Naive thymus-derived CD4-positive, alpha-beta T cell (primary cell): Measurements from ENCODE around the gene DAB2IP. TPM values are rescaled to one million over a fixed set of nuclear protein-coding genes. Genes with fewer than 3 reads are reported as not detected.

Experiments
- ATAC-seq: fragments of 150-1000 bp; cut with Tn5 transposase; 2 replicates; pipeline ENCODE4 v1.10.0; 2021; ENCODE audit warnings: mild to moderate bottlenecking, moderate library complexity
- CTCF ChIA-PET: fragments of 350-600 bp; sonication (Branson Sonifier 250); formaldehyde crosslinking; loops from one replicate; lab custom pipeline; 2021; ENCODE audit warnings: antibody characterized with exemption; lab: Charles Lee
- POLR2A ChIA-PET: fragments of 350-600 bp; sonication (Branson Sonifier 250); formaldehyde crosslinking; loops from one replicate; lab custom pipeline; 2021; ENCODE audit warnings: antibody characterized with exemption, inconsistent platforms; lab: Charles Lee
- DNase-seq, 9 donors: peaks; one replicate each; pipeline versions ENCODE4 v3.0.0 to v3.0.0-alpha.2; 2020 to 2022; ENCODE audit warnings: mixed read lengths in 1 of 9
- H3K27ac ChIP-seq: one replicate; pipeline ENCODE4 v1.7.0; 2013; ENCODE audit warnings: mild to moderate bottlenecking, low read depth, low read length, moderate library complexity
- H3K27me3 ChIP-seq, 2 donors: one replicate each; pipeline ENCODE4 v1.7.0; 2013; ENCODE audit warnings: low read length in 2 of 2, mild to moderate bottlenecking in 2 of 2, moderate library complexity in 2 of 2; ENCODE audit not compliant: control insufficient read depth in 2 of 2, insufficient read depth in 2 of 2
- H3K36me3 ChIP-seq, 3 experiments: 1 replicate in 2 of 3; 2 replicates in 1 of 3; pipeline ENCODE4 v1.7.0; 2013; ENCODE audit warnings: low read length in 3 of 3, mild to moderate bottlenecking in 3 of 3, moderate library complexity in 1 of 3; ENCODE audit not compliant: insufficient read depth in 3 of 3, control insufficient read depth in 2 of 3
- H3K4me1 ChIP-seq, 2 donors: one replicate each; pipeline ENCODE4 v1.7.0; 2013; ENCODE audit warnings: low read length in 2 of 2, mild to moderate bottlenecking in 2 of 2, moderate library complexity in 1 of 2; ENCODE audit not compliant: control insufficient read depth in 2 of 2, insufficient read depth in 2 of 2
- H3K4me3 ChIP-seq: 2 replicates; pipeline ENCODE4 v1.7.0; 2013; ENCODE audit warnings: mild to moderate bottlenecking, low read length
- H3K9me3 ChIP-seq, 3 experiments: 1 replicate in 2 of 3; 2 replicates in 1 of 3; pipeline ENCODE4 v1.7.0; 2013; ENCODE audit warnings: low read length in 3 of 3; ENCODE audit not compliant: control insufficient read depth in 2 of 3
- H3K27ac Mint-ChIP-seq, 9 donors: one replicate each; pipeline ENCODE4 v1.8.0; 2020 to 2022; ENCODE audit warnings: mixed read lengths in 9 of 9, mild to moderate bottlenecking in 8 of 9, moderate library complexity in 5 of 9, inconsistent platforms in 2 of 9
- H3K27me3 Mint-ChIP-seq, 5 donors: one replicate each; pipeline ENCODE4 v1.8.0; 2021 to 2022; ENCODE audit warnings: mixed read lengths in 5 of 5, mild to moderate bottlenecking in 1 of 5
- H3K36me3 Mint-ChIP-seq, 5 donors: one replicate each; pipeline ENCODE4 v1.8.0; 2020 to 2022; ENCODE audit warnings: mixed read lengths in 5 of 5, mild to moderate bottlenecking in 3 of 5, inconsistent platforms in 1 of 5
- H3K4me1 Mint-ChIP-seq, 7 donors: one replicate each; pipeline ENCODE4 v1.8.0; 2020 to 2022; ENCODE audit warnings: mixed read lengths in 7 of 7, mild to moderate bottlenecking in 3 of 7, inconsistent platforms in 1 of 7
- H3K4me3 Mint-ChIP-seq, 10 donors: one replicate each; pipeline ENCODE4 v1.8.0; 2020 to 2022; ENCODE audit warnings: mild to moderate bottlenecking in 10 of 10, mixed read lengths in 10 of 10, moderate library complexity in 6 of 10, inconsistent platforms in 2 of 10
- H3K9me3 Mint-ChIP-seq, 11 donors: one replicate each; pipeline ENCODE4 v1.8.0; 2020 to 2022; ENCODE audit warnings: mixed read lengths in 11 of 11, mild to moderate bottlenecking in 4 of 11, inconsistent platforms in 1 of 11, moderate library complexity in 1 of 11
- intact Hi-C, 2 donors: fragments of 100-400 bp; cut with micrococcal nuclease; formaldehyde crosslinking; loops; one replicate each; pipeline ENCODE4 v1.15.1; 2023
- polyA plus RNA-seq, 2 donors: library from polyadenylated mRNA; unstranded; fragments of 300-500 nt; fragmentation: Illumina TruSeq; gene quantifications; one replicate each; pipeline ENCODE4 v1.2.3, GENCODE V29; 2021
- total RNA-seq, 6 experiments: library from RNA in 5 of 6; stranded (reverse) in 5 of 6; gene quantifications; 1 replicate in 5 of 6; 2 replicates in 1 of 6; pipeline ENCODE4 v1.2.3 and lab custom pipeline; 2021 to 2026

DAB2IP gene
- total and polyA plus RNA-seq, 7 experiments from 2014 or later = 0.15 TPM; not detected in 6

- Mint-ChIP-seq H3K9me3 (peaks cover 0 to 3% (median 0%) of the 10 kb centered on the region in 11 donors), H3K4me3 (no peak overlapping the region), H3K27me3 (peaks cover 15 to 71% (median 35%) of the 10 kb centered on the region in 5 donors), H3K4me1 (no peaks in the 10 kb centered on the region), H3K27ac (peak overlapping the region in 1 of 9 donors; percentile 58), H3K36me3 (no peaks in the 10 kb centered on the region)
- Histone ChIP-seq H3K27ac (no peak overlapping the region), H3K9me3 (no peaks in the 10 kb centered on the region), H3K36me3 (no peaks in the 10 kb centered on the region), H3K27me3 (no peaks in the 10 kb centered on the region), H3K4me3 (no peak overlapping the region), H3K4me1 (no peaks in the 10 kb centered on the region)
- ATAC-seq (no peak), DNase-seq (no peak)
- intact Hi-C loops = no loop called here
- POLR2A ChIA-PET = no interaction called here
- CTCF ChIA-PET = no interaction called here
These were observed 9.4 kb downstream of the DAB2IP start for GRCh38 chr9:121660876-121661275.

- Mint-ChIP-seq H3K9me3 (peaks cover 0 to 3% (median 0%) of the 10 kb centered on the region in 11 donors), H3K27ac (no peak overlapping the region), H3K36me3 (no peaks in the 10 kb centered on the region), H3K27me3 (peaks cover 15 to 70% (median 39%) of the 10 kb centered on the region in 5 donors), H3K4me1 (no peaks in the 10 kb centered on the region), H3K4me3 (no peak overlapping the region)
- no peak overlapping the region for H3K27ac ChIP-seq
- no peaks in the 10 kb centered on the region for H3K27me3 ChIP-seq
- POLR2A ChIA-PET = no interaction called here
- no peak overlapping the region for H3K4me3 ChIP-seq
- intact Hi-C loops = no loop called here
- no peaks in the 10 kb centered on the region for H3K36me3 ChIP-seq
- DNase-seq (no peak), ATAC-seq (no peak)
- H3K9me3 ChIP-seq = no peaks in the 10 kb centered on the region
- no peaks in the 10 kb centered on the region for H3K4me1 ChIP-seq
- CTCF ChIA-PET = no interaction called here
These were observed 9.9 kb downstream of the DAB2IP start for GRCh38 chr9:121661328-121661727.

- Mint-ChIP-seq H3K9me3 (peaks cover 0 to 3% (median 0%) of the 10 kb centered on the region in 11 donors), H3K27me3 (peaks cover 13 to 64% (median 32%) of the 10 kb centered on the region in 5 donors), H3K27ac (no peak overlapping the region), H3K4me1 (no peaks in the 10 kb centered on the region), H3K4me3 (no peak overlapping the region), H3K36me3 (no peaks in the 10 kb centered on the region)
- Histone ChIP-seq H3K27me3 (no peaks in the 10 kb centered on the region), H3K9me3 (no peaks in the 10 kb centered on the region), H3K4me3 (no peak overlapping the region), H3K36me3 (no peaks in the 10 kb centered on the region), H3K4me1 (no peaks in the 10 kb centered on the region), H3K27ac (no peak overlapping the region)
- intact Hi-C loops = no loop called here
- ChIA-PET CTCF (no interaction called here), POLR2A (no interaction called here)
- no peak for DNase-seq
- no peak for ATAC-seq
These were observed 10.9 kb downstream of the DAB2IP start for GRCh38 chr9:121662359-121662758.

GRCh38 chr9:121662891-121663580, 11.6 kb downstream of the DAB2IP start:
- H3K4me3 ChIP-seq = no peak overlapping the region
- POLR2A ChIA-PET = no interaction called here
- CTCF ChIA-PET = no interaction called here
- no peak overlapping the region for H3K27ac Mint-ChIP-seq
- H3K9me3 Mint-ChIP-seq = peaks cover 0 to 3% (median 0%) of the 10 kb centered on the region in 11 donors
- H3K9me3 ChIP-seq = no peaks in the 10 kb centered on the region
- intact Hi-C loops = no loop called here
- no peak for DNase-seq
- no peak for ATAC-seq
- no peaks in the 10 kb centered on the region for H3K36me3 Mint-ChIP-seq
- peaks cover 13 to 64% (median 26%) of the 10 kb centered on the region in 5 donors for H3K27me3 Mint-ChIP-seq
- H3K36me3 ChIP-seq = no peaks in the 10 kb centered on the region
- no peak overlapping the region for H3K4me3 Mint-ChIP-seq
- H3K27ac ChIP-seq = no peak overlapping the region
- no peaks in the 10 kb centered on the region for H3K4me1 ChIP-seq
- H3K4me1 Mint-ChIP-seq = no peaks in the 10 kb centered on the region
- no peaks in the 10 kb centered on the region for H3K27me3 ChIP-seq

- no peak overlapping the region for H3K27ac Mint-ChIP-seq
- ATAC-seq (no peak), DNase-seq (no peak)
- H3K4me3 Mint-ChIP-seq = no peak overlapping the region
- ChIA-PET POLR2A (no interaction called here), CTCF (no interaction called here)
- no peaks in the 10 kb centered on the region for H3K36me3 ChIP-seq
- H3K4me1 Mint-ChIP-seq = no peaks in the 10 kb centered on the region
- H3K27ac ChIP-seq = no peak overlapping the region
- H3K27me3 ChIP-seq = no peaks in the 10 kb centered on the region
- no peaks in the 10 kb centered on the region for H3K9me3 ChIP-seq
- H3K36me3 Mint-ChIP-seq = no peaks in the 10 kb centered on the region
- H3K27me3 Mint-ChIP-seq = peaks cover 13 to 65% (median 24%) of the 10 kb centered on the region in 5 donors
- H3K9me3 Mint-ChIP-seq = peaks cover 0 to 3% (median 0%) of the 10 kb centered on the region in 11 donors
- intact Hi-C loops = no loop called here
- H3K4me1 ChIP-seq = no peaks in the 10 kb centered on the region
- no peak overlapping the region for H3K4me3 ChIP-seq
These were observed 12.2 kb downstream of the DAB2IP start for GRCh38 chr9:121663591-121663990.

- no peak overlapping the region for H3K4me3 ChIP-seq
- Mint-ChIP-seq H3K4me1 (no peaks in the 10 kb centered on the region), H3K9me3 (peaks cover 0 to 5% (median 0%) of the 10 kb centered on the region in 11 donors), H3K4me3 (no peak overlapping the region), H3K27me3 (peaks cover 10 to 47% (median 20%) of the 10 kb centered on the region in 5 donors), H3K36me3 (no peaks in the 10 kb centered on the region), H3K27ac (no peak overlapping the region)
- no peaks in the 10 kb centered on the region for H3K27me3 ChIP-seq
- ChIA-PET CTCF (no interaction called here), POLR2A (no interaction called here)
- no peaks in the 10 kb centered on the region for H3K4me1 ChIP-seq
- intact Hi-C loops = no loop called here
- H3K36me3 ChIP-seq = no peaks in the 10 kb centered on the region
- H3K9me3 ChIP-seq = no peaks in the 10 kb centered on the region
- no peak overlapping the region for H3K27ac ChIP-seq
- ATAC-seq (no peak), DNase-seq (no peak)
These were observed 14.9 kb downstream of the DAB2IP start for GRCh38 chr9:121666294-121666693.

- Mint-ChIP-seq H3K27me3 (peaks cover 10 to 47% (median 20%) of the 10 kb centered on the region in 5 donors), H3K4me1 (no peaks in the 10 kb centered on the region), H3K9me3 (peaks cover 0 to 6% (median 0%) of the 10 kb centered on the region in 11 donors), H3K36me3 (no peaks in the 10 kb centered on the region), H3K27ac (no peak overlapping the region), H3K4me3 (no peak overlapping the region)
- no peak overlapping the region for H3K4me3 ChIP-seq
- POLR2A ChIA-PET = no interaction called here
- ATAC-seq = no peak
- no peaks in the 10 kb centered on the region for H3K36me3 ChIP-seq
- intact Hi-C loops = no loop called here
- DNase-seq = no peak
- no peak overlapping the region for H3K27ac ChIP-seq
- no peaks in the 10 kb centered on the region for H3K9me3 ChIP-seq
- CTCF ChIA-PET = no interaction called here
- H3K27me3 ChIP-seq = no peaks in the 10 kb centered on the region
- H3K4me1 ChIP-seq = no peaks in the 10 kb centered on the region
These were observed 15.8 kb downstream of the DAB2IP start for GRCh38 chr9:121667214-121667613.
